Activated CD4-positive, alpha-beta T cell treated with anti-CD3 and anti-CD28 coated beads for 4 hours (primary cell): ENCODE data around the gene DIS3L.
A peak's percentile ranks its signal among the peaks of the same experiment; 100 is the strongest.
"Not testable (repeated sequence)": the region's sequence is repeated elsewhere in the genome, so short reads cannot be mapped to it uniquely, and the experiment has no call there.

ENCODE experiments used
- DNase-seq, 2 donors: peaks; one replicate each; pipeline ENCODE4 v3.0.0-alpha.2; 2020

DIS3L gene

GRCh38 chr15:66312144-66312543 lies 18.8 kb downstream of the DIS3L start:
- no peak for DNase-seq

- DNase-seq, result no peak
These were observed 30.1 kb downstream of the DIS3L start for GRCh38 chr15:66323312-66323928.

- no peak for DNase-seq
These were observed 32.7 kb downstream of the DIS3L start for GRCh38 chr15:66326051-66326450.

GRCh38 chr15:66327736-66328135 lies 34.4 kb downstream of the DIS3L start:
- no peak for DNase-seq

GRCh38 chr15:66328771-66329170 lies 35.4 kb downstream of the DIS3L start:
- no peak for DNase-seq

- DNase-seq, result not testable (repeated sequence)
These were observed 55.2 kb downstream of the DIS3L start for GRCh38 chr15:66348530-66348929.

- no peak for DNase-seq
These were observed 62.6 kb downstream of the DIS3L start for GRCh38 chr15:66356077-66356358.

- peak; percentile 97 for DNase-seq
These were observed 63.2 kb downstream of the DIS3L start, which contains the start of gene TIPIN for GRCh38 chr15:66356359-66357236. TIPIN (minus strand) TSS chr15:66356685; CDS start chr15:66352947, 3,738 bp downstream.

- DNase-seq, result no peak
These were observed 66.4 kb downstream of the DIS3L start for GRCh38 chr15:66359740-66360139.

- not testable (repeated sequence) for DNase-seq
These were observed 68.5 kb downstream of the DIS3L start for GRCh38 chr15:66361745-66362460.

GRCh38 chr15:66362776-66363175 lies 69.4 kb downstream of the DIS3L start:
- no peak for DNase-seq

GRCh38 chr15:66364944-66365528 lies 71.7 kb downstream of the DIS3L start:
- DNase-seq, result no peak

GRCh38 chr15:66369773-66370651 lies 76.6 kb downstream of the DIS3L start:
- DNase-seq, result peak in 1 of 2 donors; percentile 14

GRCh38 chr15:66374179-66374578 lies 80.8 kb downstream of the DIS3L start:
- DNase-seq, result no peak

- no peak for DNase-seq
These were observed 85.6 kb downstream of the DIS3L start for GRCh38 chr15:66378814-66379430.

GRCh38 chr15:66381376-66381775 lies 88.0 kb downstream of the DIS3L start:
- not testable (repeated sequence) for DNase-seq
